OCI-LY7 (cell line): ENCODE measurements around the gene RNF145. TPM values are rescaled to one million over a fixed set of nuclear protein-coding genes. Genes with fewer than 3 reads are reported as not detected.

ENCODE experiments used
- BruUV-seq: library from RNA; stranded (reverse); fragments of 400-500 nt; replicated peaks from 2 replicates; lab custom pipeline; 2021; lab: Mats Ljungman, UMichigan
- CTCF ChIA-PET: fragments of 300-600 bp; sonication (Branson Sonifier 250); formaldehyde crosslinking; loops from one replicate; lab custom pipeline; 2022; ENCODE audit warnings: antibody characterized with exemption; ENCODE audit not compliant: unreplicated experiment; lab: Charles Lee
- POLR2A ChIA-PET: fragments of 300-600 bp; sonication (Branson Sonifier 250); formaldehyde crosslinking; loops from one replicate; lab custom pipeline; 2022; ENCODE audit warnings: antibody characterized with exemption; lab: Charles Lee
- DNase-seq: peaks from one replicate; pipeline ENCODE4 v3.0.0-alpha.2; 2015; ENCODE audit warnings: low spot score
- H2AFZ ChIP-seq: fragments of 200-600 bp; sonication (generic), shearing (Covaris generic); 2 replicates; pipeline ENCODE4 v1.6.1; 2014; ENCODE audit warnings: mild to moderate bottlenecking, antibody characterized with exemption, low read length, moderate library complexity
- H3K27ac ChIP-seq: fragments of 200-600 bp; sonication (generic); 2 replicates; pipeline ENCODE4 v1.5.1; 2014; ENCODE audit warnings: mixed run types, low read depth, mild to moderate bottlenecking, moderate library complexity, low read length, inconsistent platforms; ENCODE audit not compliant: poor library complexity, severe bottlenecking
- H3K36me3 ChIP-seq: fragments of 200-600 bp; sonication (generic); 2 replicates; pipeline ENCODE4 v1.6.1; 2014; ENCODE audit warnings: mild to moderate bottlenecking, antibody characterized with exemption, low read length, moderate library complexity, mixed read lengths; ENCODE audit not compliant: insufficient read depth
- H3K4me1 ChIP-seq: fragments of 200-600 bp; sonication (generic); 2 replicates; pipeline ENCODE4 v1.5.1; 2014; ENCODE audit warnings: mild to moderate bottlenecking, low read length; ENCODE audit not compliant: insufficient read depth, poor library complexity, severe bottlenecking
- H3K4me2 ChIP-seq: fragments of 200-600 bp; sonication (generic); 2 replicates; pipeline ENCODE4 v1.6.1; 2014; ENCODE audit warnings: mild to moderate bottlenecking, low read length
- H3K4me3 ChIP-seq: fragments of 200-600 bp; sonication (generic); 2 replicates; pipeline ENCODE4 v1.5.1; 2014; ENCODE audit warnings: mild to moderate bottlenecking, low read depth, low read length; ENCODE audit not compliant: poor library complexity, severe bottlenecking
- H3K79me2 ChIP-seq: fragments of 200-600 bp; sonication (generic); 2 replicates; pipeline ENCODE4 v1.6.1; 2016; ENCODE audit warnings: low read depth, mild to moderate bottlenecking, low read length, moderate library complexity, mixed read lengths; ENCODE audit not compliant: insufficient read depth
- H3K9me2 ChIP-seq: fragments of 200-600 bp; sonication (generic); 2 replicates; pipeline ENCODE4 v1.6.1; 2016; ENCODE audit warnings: mild to moderate bottlenecking, low read length, mixed read lengths; ENCODE audit not compliant: insufficient read depth
- H3K9me3 ChIP-seq: fragments of 200-600 bp; sonication (generic); 2 replicates; pipeline ENCODE4 v1.6.1; 2014; ENCODE audit warnings: mild to moderate bottlenecking, mixed run types, low read length, mixed read lengths
- H4K20me1 ChIP-seq: fragments of 200-600 bp; sonication (generic); 2 replicates; pipeline ENCODE4 v1.6.1; 2014; ENCODE audit warnings: mild to moderate bottlenecking, antibody characterized with exemption, low read length, moderate library complexity, mixed read lengths; ENCODE audit not compliant: insufficient read depth
- EZH2phosphoT487 ChIP-seq: fragments of 200-600 bp; sonication (generic); IDR thresholded peaks from 2 replicates; pipeline ENCODE4 v1.6.1; 2018; ENCODE audit warnings: low read depth, borderline replicate concordance, mild to moderate bottlenecking, mixed run types, antibody characterized with exemption, low read length, moderate library complexity, mixed read lengths
- intact Hi-C: fragments of 100-400 bp; cut with micrococcal nuclease; formaldehyde crosslinking; loops from one replicate; pipeline ENCODE4 v1.10.0; 2022; ENCODE audit not compliant: unreplicated experiment
- total RNA-seq, 2 experiments: library from RNA; depleted of rRNA in 1 of 2; stranded (reverse); fragments of >200 nt in 1 of 2; shearing (Covaris generic) in 1 of 2; gene quantifications; 2 replicates each; pipeline ENCODE4 v1.2.3, GENCODE V29; 2014 to 2022
- TF ChIP-seq, protein P1 (sequence below): fragments of 200-600 bp; sonication (generic); conservative IDR thresholded peaks from 2 replicates; pipeline ENCODE4 v1.5.1; 2014; ENCODE audit warnings: mild to moderate bottlenecking, antibody characterized with exemption, low read length, moderate library complexity, mixed read lengths

RNF145 gene
- total RNA-seq, 2 experiments from 2014 or later, result 18.6 to 34.9 TPM

DNA sequence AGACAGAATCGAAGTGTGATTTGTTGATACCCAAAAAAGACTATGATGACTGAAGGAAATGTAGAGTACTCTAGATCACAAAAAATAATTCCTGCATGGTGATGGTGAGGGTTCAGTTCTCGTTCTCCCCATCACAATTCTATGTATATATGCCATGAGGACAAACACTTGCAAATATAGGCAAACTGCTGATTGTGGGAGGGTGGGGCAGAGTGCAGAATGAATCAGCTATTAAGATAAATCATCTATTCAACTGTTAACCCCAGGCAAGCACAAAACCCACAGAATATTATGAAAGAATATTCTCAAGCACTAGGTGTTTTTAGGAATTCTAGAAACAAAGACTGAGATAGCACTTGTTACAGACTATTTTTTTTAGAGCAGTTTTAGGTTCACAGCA, 39.8 kb upstream of the RNF145 start:
- H3K9me3 ChIP-seq, result no peaks in the 10 kb centered on the region
- no TSS peak for BruUV-seq
- no peak for TF ChIP-seq EZH2phosphoT487
- TF ChIP-seq, protein P1, sequence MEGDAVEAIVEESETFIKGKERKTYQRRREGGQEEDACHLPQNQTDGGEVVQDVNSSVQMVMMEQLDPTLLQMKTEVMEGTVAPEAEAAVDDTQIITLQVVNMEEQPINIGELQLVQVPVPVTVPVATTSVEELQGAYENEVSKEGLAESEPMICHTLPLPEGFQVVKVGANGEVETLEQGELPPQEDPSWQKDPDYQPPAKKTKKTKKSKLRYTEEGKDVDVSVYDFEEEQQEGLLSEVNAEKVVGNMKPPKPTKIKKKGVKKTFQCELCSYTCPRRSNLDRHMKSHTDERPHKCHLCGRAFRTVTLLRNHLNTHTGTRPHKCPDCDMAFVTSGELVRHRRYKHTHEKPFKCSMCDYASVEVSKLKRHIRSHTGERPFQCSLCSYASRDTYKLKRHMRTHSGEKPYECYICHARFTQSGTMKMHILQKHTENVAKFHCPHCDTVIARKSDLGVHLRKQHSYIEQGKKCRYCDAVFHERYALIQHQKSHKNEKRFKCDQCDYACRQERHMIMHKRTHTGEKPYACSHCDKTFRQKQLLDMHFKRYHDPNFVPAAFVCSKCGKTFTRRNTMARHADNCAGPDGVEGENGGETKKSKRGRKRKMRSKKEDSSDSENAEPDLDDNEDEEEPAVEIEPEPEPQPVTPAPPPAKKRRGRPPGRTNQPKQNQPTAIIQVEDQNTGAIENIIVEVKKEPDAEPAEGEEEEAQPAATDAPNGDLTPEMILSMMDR, result no peak
- H3K4me2 ChIP-seq, result no peak overlapping the region
- no peaks in the 10 kb centered on the region for H3K9me2 ChIP-seq
- H3K36me3 ChIP-seq, result no peaks in the 10 kb centered on the region
- H3K4me1 ChIP-seq, result no peaks in the 10 kb centered on the region
- intact Hi-C loops, result no loop called here
- ChIA-PET CTCF (no interaction called here), POLR2A (interaction anchor here (1.0 kb wide), 1 partner anchor 18 kb away, joined by 3 read pairs; no protein-coding TSS in a partner anchor)
- H2AFZ ChIP-seq, result no peak overlapping the region
- H4K20me1 ChIP-seq, result no peaks in the 10 kb centered on the region
- H3K79me2 ChIP-seq, result no peaks in the 10 kb centered on the region
- no peak overlapping the region for H3K27ac ChIP-seq
- no peak overlapping the region for H3K4me3 ChIP-seq
- DNase-seq, result no peak

DNA sequence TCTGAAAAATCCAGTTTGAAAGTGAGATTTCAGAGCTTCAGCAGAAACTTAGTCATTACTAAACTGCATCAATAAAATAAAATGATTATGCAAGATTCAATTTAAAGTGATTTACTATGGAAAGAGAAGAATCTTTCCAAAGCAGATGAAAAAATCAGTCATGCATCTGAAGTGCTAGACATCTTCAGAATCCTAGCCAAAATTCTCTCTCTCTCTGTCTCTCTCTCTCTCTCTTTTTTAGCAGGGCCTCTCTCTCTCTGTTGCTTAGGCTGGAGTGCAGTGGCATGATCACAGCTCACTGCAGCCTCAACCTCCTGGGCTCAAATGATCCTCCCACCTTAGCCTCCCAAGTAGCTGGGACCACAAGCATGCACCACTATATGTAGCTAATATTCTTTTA, 35.5 kb upstream of the RNF145 start:
- TF ChIP-seq, protein P1, result no peak
- no peak for TF ChIP-seq EZH2phosphoT487

DNA sequence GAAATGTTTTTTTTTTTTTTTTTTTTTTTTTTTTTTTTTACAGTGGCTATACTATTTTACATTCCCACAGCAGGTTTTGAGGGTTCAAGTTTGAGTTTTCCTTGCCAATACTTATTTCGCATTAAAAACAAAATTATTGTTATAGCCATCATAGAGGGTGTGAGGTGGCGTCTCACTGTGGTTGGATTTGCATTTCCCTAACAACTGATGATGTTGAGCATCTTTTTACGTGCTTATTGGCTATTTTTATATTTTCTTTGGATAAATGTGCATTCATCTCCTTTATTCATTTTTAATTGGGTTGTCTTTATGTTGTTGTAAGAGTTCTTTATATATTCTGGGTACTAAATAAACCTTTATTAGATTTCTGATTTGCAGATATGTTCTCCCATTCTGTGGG, 34.8 kb upstream of the RNF145 start:
- ChIA-PET POLR2A (interaction anchor here (1.0 to 1.1 kb wide), 2 partner anchors 32 to 34 kb away, joined by 3 read pairs; no protein-coding TSS in a partner anchor), CTCF (no interaction called here)
- H3K9me3 ChIP-seq, result no peaks in the 10 kb centered on the region
- H3K4me2 ChIP-seq, result no peak overlapping the region
- no TSS peak for BruUV-seq
- H3K36me3 ChIP-seq, result no peaks in the 10 kb centered on the region
- H3K4me3 ChIP-seq, result no peak overlapping the region
- peaks cover 5% of the 10 kb centered on the region for H3K4me1 ChIP-seq
- no peak for DNase-seq
- H3K9me2 ChIP-seq, result no peaks in the 10 kb centered on the region
- no peaks in the 10 kb centered on the region for H4K20me1 ChIP-seq
- TF ChIP-seq, protein P1, result no peak
- no peak for TF ChIP-seq EZH2phosphoT487
- no peak overlapping the region for H3K27ac ChIP-seq
- H3K79me2 ChIP-seq, result no peaks in the 10 kb centered on the region
- H2AFZ ChIP-seq, result no peak overlapping the region
- intact Hi-C loops, result no loop called here

More for the DNA sequence above, 35.5 kb upstream of the RNF145 start:
- Histone ChIP-seq H3K4me2 (no peak overlapping the region), H2AFZ (no peak overlapping the region), H3K9me2 (no peaks in the 10 kb centered on the region), H3K9me3 (no peaks in the 10 kb centered on the region), H3K27ac (no peak overlapping the region), H3K36me3 (no peaks in the 10 kb centered on the region), H3K79me2 (no peaks in the 10 kb centered on the region), H3K4me3 (no peak overlapping the region), H3K4me1 (peaks cover 5% of the 10 kb centered on the region), H4K20me1 (no peaks in the 10 kb centered on the region)
- no peak for DNase-seq
- BruUV-seq, result no TSS peak
- intact Hi-C loops, result no loop called here
- ChIA-PET POLR2A (interaction anchor here (0.6 to 1.4 kb wide), 5 partner anchors 16 to 1385 kb away, joined by 3 to 4 read pairs (median 3); no protein-coding TSS in a partner anchor), CTCF (no interaction called here)
